HG02938 (cell line): Measurements from ENCODE around the gene MRPL46.
"Not testable (repeated sequence)": the region's sequence is repeated elsewhere in the genome, so short reads cannot be mapped to it uniquely, and the experiment has no call there.

Source experiments
- ATAC-seq: cut with Tn5 transposase; IDR thresholded peaks from one replicate; pipeline ENCODE4 v1.9.1; 2021; ENCODE audit warnings: mild to moderate bottlenecking, moderate library complexity; ENCODE audit not compliant: unreplicated experiment

Gene MRPL46

DNA sequence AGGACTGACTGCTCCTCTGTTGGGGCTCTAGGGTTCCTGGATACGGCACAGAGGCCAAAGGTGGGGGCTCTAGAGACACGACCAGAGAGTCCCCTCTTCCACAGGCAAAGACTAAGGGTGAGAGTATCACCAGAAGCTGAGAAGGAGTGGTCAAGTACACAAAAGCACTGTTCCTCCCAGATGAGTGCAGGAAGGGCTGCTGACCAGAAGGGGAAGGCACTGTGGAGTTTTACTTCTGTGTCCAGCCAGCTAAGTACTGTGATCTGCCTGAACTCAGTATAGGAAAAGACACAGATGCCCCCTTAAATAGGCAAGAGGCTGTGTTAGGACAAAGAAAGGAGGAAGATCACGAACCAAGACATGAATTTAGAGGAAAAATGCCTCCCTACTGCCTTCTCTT, 12.0 kb upstream of the MRPL46 start:
- no peak for ATAC-seq

DNA sequence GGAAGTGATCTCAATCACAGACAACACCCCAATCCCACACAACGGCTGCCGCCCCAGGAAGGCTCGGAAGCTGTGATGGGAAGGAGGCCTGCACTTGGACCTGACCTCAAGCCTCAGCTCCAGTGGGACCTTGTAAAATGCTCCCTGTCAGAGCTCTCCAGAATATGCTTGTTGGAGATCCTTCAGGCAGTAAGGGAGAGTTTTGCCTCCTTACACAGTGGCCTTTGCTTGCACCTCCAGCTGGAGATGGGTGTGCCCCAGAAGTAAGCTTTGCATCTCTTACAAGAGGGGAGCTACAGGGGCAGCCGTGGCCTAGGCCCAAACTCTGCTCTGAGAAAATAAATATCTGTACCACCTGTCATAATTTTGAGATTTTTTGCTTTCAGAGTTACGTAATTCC, 10.7 kb upstream of the MRPL46 start:
- no peak for ATAC-seq

DNA sequence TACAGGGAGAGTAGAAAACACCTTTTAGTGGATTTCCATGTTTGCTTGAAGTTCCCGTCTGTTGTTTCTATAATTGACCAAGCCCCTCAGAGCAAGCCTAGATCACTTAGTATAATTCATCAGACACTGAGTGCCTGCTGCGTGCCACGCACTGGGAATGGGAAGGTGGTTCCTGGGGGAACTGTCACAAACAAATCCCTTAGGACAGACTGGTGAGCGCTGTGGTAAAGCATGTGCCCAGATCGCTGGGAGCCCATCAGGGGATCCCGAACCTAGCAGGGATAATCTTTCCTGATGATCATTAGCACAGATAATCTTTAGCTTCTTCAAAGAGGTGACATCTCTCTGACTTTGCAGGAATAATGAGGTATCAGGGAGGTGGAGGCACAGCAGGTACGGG, 9.9 kb upstream of the MRPL46 start:
- no peak for ATAC-seq

DNA sequence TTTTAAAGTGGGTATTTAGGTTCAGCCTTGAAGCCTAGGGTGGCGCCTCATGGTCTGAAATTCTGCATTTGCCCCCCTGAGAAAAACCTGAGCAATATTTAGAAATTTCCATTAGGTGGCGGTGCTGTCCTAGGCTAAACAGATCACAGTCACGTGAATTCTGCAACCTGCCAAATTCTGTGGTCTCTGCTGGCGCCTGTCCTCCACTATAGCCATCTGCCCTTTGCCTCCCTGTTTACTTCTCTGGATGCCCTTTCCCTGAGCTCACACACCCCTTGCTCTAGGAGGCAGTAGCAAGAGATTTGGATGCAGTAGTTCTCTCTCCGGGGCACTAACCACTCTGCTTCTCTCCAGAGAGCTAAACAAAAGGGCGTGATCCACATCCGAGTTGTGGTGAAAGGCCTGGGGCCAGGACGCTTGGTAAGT, 9.5 kb upstream of the MRPL46 start:
- ATAC-seq = no peak

DNA sequence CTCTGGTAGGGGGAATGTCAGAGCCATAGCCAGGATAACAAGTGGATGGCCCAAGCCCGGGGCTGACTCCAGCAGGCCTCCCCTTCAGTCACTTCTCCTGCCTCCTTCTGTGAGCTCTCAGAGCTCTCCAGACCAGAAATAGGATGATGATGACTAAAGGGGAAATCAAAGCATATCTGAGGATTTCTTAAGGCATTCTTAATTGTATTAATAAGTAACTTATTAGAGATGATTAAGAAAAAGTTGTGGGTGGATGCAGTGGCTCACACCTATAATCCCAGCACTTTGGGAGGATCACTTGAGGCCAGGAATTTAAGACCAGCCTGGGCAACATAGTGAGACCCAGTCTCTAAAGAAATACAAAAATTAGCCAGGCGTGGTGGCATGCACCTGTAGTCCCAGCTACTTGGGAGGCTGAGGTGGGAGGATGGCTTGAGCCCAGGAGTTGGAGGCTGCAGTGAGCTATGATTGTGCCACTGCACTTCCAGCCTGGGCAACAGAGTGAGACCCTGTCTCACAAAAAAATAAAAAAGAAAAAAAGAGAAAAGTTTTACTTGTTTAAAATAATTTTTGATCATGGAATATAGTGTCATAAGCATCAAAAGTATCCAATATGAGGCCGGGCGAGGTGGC, 6.6 kb upstream of the MRPL46 start:
- ATAC-seq = not testable (repeated sequence)

DNA sequence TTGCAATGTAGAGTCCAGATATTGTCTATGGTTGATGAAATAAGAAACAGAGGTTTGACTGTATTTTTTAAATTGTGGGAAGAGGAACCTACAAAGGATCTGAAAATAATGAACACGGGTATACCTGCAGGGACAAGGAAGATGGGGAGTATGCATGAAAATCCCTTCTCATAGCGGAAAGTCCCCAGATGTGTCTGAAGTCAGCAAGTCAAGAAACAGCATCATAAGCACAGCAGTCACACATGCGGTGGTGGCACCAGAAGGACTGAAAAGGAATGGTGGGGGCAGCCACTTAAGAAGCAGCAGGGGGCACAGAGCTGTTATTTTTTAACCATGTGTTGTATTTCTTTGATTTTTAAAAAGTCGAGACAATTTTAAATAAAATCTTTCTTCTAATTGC, 5.0 kb upstream of the MRPL46 start:
- no peak for ATAC-seq

DNA sequence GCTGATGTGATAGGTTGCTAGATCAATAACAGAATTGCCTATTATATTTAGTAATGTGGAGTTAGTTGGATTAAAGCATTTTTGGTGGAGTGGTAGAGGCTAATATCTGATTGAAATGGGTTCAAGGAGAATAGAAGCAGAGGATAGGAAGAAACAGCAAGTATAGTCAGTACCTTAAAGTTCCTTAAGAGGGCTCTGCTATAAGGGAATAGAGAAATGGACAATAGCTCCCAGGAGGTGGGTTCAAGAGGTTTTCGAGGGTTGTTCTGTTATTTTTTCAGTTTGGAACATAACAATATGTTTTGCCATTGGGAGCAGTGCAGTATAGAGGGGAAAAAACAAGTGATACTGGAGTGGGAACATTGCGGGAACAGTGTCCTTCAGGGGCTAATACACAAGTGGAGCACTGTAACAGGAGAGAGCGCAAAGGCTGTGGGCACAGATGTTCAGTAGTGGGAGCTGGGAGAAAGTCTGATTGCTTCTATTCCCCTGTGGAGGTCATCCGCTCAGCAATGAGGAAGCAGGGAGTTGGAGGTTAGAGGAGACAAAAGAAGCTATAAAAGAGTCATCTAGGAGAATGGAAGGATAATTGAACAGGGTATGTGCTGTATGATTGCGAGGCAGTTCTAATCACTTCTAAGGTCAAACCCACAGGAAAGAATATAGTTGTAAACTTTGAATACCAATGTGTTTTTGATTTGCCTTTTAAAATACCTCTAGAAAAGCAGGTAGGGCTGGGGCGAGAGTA, 3.6 kb upstream of the MRPL46 start:
- no peak for ATAC-seq

DNA sequence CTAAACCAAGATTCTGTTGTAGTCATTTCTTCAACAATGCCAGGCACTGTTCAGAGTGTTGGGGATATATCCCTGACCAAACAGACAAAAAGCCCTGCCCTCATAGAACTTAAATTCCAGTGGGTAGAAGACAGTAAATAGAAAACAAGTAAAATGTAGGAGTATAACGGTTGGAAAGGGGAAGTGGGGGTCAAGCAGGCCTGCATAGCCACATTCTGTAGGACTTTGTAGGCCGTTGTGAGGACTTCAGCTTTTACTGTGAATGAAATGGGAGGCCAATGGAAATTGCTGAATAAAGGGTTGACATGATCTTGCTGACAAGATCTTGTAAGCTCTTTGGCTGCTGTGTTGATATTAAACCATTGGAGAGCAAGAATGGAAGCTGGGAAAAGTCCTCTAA, 2.1 kb upstream of the MRPL46 start:
- ATAC-seq = no peak

DNA sequence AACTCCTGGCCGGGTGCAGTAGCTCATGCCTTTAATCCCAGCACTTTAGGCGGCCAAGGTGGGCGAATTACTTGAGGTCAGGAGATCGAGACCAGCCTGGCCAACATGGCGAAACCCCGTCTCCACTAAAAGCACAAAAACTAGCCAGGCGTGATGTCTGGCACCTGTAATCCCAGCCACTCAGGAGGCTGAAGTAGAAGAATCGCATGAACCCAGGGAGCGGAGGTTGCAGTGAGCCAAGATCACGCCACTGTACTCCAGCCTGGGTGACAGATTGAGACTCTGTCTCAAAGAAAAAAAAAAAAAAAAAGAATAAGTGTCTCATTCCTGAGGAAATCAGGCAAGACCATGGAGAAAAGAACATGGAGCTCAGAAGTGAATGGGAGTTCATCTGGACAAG, 1.5 kb upstream of the MRPL46 start:
- ATAC-seq = not testable (repeated sequence)

DNA sequence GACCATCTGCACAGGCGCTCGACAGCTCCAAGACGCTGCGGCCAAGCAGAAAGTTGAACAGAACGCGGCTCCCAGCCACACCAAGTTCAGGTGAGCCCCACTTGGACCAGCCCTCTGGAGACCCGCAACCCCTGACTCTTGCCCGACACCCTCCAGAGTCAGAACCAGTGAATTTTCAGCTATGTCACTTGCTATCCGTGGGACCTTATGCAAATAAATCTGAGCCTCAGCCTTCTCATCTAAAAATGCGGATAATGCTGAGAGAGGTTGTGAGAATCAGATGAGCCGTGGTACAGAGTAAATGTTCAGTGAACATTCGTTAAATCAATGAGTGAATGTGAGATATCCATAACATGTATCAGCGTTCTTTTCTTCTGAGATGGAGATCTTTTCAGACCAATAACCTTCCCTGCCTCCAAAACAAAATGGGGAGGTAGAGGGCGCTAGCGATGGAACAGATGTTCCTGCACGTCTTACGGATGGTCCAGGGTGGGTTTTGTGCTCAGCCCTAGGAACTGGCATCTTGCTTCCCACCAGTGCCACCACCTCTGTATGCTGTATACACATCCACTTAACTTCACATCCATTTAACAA, 844 bp upstream of the MRPL46 start:
- peak; percentile 17 for ATAC-seq

DNA sequence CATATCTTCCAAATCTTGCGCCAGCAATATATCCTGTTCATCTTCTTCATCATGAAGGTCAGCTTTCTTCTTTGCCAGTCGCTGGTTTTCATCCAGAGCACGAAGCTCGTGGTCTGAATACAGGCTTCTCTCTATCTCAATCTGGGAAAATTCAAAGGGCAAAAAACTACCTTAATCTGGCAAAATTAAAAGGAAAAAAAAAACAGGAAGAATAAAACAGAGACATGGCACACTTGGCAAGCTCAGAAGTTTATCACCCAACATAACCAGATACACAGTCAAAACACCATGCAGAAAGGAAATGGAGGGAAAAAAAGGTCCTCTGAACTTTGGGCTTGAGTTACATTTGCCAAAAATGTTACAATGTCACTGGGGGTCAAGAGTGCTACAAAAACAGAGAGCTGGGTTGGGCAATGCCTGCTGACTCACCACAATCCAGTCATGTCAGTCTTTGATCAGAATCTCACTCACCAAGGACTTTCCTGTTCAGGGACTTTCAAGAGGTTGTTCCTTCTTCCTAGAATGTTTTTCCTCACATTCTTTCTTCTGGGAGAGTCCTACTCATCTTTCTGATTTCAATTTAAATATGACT, 1.5 kb downstream of the MRPL46 start:
- no peak for ATAC-seq

DNA sequence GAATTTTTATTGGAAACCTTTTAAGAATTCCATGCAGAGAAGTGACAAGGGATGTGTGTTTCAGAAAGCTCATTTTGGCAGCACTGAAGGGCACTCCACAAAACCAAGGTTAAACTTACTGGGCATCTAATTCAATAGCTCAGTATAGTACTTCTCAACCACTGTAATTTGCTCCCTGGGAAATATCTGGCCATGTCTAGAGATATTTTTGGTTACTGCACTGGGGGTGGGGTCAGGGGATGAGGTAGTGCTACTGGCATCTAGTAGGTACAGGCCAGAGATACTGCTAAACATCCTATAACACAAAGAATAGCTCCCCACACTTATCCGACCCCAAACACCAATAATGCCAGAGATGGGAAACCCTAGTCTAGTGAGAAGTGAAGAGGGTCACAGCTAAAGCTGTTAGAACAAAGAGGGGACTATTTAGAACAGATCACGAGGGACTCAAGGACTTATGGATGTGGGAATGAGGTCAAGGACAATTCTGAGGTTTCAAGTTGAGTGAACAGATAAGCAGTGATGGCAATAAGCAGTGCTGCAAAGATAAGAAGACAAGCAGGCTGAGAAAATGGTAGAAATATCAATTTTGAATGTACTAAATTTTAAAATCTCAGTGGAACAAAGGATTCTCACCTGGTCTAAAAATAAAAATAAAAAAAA, 3.2 kb downstream of the MRPL46 start:
- ATAC-seq = no peak

DNA sequence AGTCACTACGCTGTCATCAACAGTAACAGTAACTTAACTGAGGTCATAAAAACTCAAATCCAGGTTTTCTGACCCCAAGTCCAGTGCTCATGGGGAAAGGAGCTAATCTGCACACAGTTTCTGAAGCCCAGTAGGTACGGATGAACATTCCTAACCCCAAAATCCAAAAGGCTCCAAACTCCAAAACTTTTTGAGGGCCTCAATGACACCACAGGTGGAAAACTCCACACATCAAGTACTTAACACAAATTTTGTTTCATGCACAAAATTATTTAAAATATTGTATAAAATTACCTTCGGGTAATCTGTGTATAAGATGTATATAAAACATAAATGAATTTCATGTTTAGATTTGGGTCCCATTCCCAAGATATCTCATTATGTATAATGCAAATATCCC, 10.5 kb downstream of the MRPL46 start:
- ATAC-seq = no peak

DNA sequence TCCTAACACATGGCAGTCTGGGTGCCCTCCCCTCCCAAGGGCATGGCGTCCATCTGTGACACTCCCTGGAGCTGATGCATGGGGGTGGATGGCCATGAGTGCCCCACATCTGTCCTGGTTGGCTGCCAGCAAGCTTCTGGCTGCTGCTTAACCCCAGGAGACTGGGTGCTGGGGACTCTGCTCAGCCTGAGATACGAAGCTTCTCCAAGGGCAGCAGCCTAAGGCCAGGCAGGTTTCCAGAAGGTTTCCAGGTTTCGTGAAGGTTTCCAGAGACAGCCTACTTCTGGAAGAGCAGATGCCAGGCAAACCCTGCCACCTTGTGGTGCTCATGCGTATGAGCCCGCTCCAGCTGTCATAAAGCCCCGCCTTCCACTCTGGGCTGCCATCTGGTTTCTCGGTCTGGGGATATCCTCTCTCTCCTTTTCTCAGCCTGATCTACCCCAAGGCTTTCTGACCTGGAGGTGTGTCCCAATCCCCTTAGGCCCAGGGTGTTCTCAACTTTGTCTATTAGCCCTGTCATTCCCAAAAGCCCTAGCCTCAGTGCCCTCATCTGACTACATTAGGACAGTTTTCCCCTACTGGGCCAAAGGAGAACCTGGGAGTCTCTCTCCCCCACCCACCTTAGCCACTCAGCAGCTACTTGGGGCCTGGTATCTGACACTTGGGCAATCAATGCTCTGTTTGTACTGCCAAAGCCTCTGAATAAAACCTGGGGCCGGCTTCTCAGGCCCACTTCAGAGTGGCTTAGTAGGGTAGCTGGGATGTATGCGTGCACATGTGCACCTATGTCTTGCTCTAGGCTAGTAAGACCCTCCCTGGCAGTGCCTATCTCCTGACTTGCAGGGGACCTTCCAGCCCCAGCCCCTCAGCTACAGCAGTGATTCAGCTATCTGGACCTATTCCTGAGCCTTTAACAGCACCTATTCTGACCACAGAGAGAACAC, 12.0 kb downstream of the MRPL46 start:
- ATAC-seq = peak; percentile 88

DNA sequence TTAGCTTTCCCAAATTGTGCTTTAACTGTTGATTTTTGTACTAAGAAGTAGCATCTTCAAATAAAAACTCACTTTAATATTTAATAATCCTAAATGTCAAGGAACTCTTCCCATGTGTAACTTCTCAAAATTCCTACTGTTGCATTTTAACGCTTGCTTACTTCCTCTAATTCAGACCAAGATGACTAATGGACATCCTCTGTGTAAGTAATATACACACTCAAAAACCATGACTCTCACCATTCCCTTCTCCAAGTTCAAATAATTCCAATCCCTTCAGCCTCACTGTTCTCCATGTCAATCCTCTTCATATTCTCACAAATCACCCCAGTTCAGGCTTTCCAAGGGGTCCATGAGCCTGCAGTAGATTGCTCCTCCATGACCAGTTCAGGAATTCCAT, 13.0 kb downstream of the MRPL46 start:
- no peak for ATAC-seq

DNA sequence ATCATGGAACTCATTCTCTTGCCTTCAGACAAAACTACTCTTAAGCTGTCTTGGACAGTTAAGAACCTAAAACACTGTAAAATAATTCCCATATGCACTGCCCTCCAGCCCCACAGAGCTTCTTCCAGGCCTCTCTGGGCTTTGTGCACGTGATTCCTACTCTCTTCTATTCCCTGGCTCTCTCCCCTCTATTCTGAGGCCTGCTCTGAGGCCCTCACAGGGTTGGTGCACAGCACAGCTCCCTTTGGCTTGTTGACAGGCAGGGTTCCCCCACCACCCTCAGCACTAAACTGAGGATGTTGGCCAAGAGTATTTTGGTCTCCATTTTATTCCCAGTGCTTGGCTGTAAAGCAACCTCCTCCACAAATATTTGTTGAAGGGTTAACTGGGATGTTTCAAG, 13.5 kb downstream of the MRPL46 start:
- no peak for ATAC-seq

DNA sequence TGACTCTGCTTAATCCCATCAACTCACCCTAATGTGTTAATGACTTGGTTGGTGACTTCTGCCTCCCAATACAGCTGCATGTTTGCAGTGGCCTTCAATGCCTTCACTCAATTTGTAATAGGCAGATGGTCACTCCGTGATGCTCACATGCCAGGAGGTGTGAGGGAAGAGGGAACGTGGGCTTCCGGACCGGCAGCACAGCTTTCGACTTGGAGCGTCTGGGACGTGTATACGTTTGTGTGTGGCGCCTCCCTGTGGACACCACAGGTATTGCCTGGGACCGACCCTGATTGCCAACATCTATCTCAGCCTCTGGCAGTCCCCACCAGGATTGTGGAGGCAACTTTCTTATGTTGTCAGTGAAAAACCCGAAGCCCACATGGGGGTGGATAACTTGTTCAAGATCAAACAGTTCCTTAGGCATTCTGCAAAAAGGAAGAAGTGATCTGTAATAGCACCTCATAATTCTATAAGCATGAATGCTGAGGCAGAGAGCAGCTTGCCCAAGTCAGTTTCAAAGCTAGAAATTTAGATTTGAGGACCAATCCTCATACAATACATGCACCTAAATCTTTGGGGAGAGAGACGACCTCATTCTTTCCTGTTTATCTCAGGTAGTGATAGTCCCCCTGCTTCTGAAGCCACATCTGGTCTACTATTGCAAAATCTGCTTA, 16.9 kb downstream of the MRPL46 start:
- peak; percentile 41 for ATAC-seq

DNA sequence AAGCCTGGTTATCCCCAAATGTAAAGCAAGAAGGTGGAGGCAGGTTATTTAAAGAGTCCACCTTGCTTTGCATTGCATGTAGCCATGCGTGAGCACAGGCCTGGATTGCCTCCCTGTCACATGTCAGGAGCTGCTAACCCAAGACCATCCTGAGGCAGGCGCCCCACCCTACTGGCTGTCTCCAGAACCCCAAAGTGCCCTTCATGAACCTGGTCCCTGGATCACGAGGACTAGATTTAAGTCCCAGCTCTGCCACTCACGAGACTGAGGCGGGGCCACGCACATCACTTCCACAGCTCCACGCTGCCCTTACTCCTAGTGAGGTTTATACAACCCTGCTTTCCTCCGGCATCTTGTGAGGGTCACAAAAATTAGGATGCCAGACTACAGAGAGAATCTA, 17.6 kb downstream of the MRPL46 start:
- no peak for ATAC-seq

DNA sequence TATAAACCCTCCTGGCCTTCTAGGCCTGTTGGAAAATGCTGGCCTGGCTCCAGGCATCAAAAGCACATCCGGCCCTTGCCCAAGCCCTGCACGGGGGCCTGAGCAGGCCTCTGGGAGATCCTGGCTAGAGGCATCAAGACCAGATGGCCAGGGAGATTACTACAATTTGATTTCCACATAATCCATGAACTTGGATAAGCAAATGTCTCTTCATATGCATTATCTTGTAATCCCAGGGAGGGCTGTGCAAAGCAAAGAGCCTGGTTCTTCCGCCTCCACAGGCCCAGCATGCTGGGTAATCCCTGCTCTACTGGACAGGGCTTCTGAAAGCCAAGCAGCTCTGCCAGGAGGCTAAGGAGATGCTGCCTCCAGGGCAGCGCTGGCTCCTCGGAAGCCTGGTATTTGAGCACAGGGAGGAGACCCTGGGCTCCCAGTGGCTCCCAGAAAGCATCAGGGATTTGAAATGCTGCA, 18.2 kb downstream of the MRPL46 start:
- ATAC-seq = no peak

DNA sequence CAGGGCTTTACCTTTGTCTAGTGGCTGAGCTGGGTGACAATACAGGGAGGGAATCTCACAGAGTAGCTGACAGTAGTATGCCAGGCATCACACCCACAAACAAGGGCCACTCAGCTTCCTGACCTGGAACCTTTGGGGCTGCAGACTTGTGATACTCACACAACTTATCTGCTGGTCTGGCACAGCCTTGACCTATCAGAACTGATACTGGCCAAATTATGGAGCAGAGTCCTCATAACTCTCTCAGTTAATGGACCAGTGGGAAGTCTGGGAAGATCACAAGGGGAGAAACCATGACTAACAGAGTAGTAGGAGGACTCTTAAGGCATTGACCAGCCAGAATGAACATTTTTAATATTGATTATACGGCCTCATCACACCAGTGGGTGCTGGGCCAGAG, 19.4 kb downstream of the MRPL46 start:
- no peak for ATAC-seq
